HG02642 (cell line): ENCODE measurements around the gene OVCA2.
"Not testable (repeated sequence)": the region's sequence is repeated elsewhere in the genome, so short reads cannot be mapped to it uniquely, and the experiment has no call there.

Source experiments
- ATAC-seq: cut with Tn5 transposase; IDR thresholded peaks from one replicate; pipeline ENCODE4 v1.9.1; 2021; ENCODE audit warnings: mild to moderate bottlenecking; ENCODE audit not compliant: unreplicated experiment, poor library complexity

OVCA2 gene

DNA sequence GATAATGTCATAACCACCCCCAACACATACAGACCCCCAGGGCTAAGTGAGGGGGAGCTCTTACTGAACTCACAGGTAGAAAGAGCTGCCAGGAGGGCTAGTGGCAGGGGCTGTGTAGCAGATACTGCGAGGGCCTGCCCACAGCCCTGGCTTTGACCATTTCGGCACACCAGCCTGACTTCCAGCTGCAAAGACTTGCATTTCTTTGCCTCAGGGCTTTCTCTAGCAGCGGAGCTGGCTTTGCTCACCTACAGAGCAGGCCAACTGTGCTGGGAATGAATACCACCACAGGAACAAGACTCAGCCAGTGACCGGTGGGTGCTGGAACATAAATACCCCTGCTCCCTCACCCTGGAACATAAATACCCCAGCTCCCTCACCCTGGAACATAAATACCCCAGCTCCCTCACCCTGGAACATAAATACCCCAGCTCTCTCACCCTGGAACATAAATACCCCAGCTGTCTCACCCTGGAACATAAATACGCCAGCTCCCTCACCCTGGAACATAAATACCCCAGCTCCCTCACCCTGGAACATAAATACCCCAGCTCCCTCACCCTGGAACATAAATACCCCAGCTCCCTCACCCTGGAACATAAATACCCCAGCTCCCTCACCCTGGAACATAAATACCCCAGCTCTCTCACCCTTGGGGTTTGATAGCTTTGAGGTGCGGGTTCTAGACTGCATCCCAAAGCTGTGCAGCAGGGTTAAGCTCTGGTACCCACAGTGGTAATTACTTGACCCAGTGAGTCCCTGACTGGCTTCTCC, 28.4 kb upstream of the OVCA2 start:
- not testable (repeated sequence) for ATAC-seq

DNA sequence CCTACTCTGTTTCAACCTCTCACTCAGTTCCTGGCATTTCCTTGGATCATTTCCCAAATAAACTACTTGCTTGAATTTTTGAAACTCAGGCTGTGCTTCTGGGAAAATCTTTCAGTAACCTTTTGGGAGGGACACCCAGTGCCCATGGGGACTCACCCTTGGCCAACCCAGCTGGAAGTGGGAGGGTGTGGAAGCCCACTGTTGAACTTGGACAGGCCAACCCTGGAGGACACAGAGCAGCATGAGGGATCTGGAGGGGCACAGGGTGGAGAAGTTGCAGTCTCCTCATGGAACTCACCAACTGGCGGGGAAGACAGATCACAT, 27.9 kb upstream of the OVCA2 start:
- ATAC-seq: no peak

DNA sequence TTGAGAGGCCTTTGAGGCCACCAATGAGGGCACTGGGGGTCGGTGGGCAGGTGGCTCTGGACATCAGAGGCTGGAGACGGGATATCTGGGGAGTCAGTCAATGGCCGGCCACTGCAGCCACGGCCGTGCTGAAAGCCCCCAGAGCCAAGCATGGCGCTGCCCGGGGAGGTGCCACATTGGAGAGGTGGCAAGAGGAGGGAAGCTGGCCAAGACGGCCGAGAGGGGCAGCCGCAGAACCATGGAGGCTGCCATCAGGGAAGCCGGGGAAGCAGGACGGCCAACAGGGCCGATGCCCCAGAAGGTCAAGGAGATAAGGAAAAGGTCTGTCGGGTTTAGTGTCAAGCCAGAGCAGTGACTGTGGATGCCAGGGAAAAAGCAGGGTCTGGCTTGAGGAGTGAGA, 26.5 kb upstream of the OVCA2 start:
- ATAC-seq: no peak

DNA sequence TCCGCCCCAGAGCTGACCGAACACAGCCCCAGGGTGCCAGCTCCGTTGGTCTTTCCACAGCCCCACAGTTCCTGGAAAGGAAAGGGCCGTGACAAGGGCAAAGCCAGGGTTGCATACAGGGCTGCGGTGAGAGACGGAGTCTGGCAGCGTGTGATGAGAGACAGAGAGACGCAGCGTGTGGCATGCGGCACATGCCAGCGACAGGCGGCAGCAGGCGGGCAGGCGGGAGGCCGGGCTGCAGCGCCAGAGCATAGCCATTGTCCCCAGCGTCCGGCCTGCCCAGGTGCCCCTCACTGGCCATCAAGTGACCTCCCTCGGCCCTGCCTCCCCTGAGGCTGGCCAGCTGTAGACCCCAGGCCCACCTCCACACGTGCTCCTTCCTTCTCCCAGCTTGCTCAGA, 25.3 kb upstream of the OVCA2 start:
- no peak for ATAC-seq

DNA sequence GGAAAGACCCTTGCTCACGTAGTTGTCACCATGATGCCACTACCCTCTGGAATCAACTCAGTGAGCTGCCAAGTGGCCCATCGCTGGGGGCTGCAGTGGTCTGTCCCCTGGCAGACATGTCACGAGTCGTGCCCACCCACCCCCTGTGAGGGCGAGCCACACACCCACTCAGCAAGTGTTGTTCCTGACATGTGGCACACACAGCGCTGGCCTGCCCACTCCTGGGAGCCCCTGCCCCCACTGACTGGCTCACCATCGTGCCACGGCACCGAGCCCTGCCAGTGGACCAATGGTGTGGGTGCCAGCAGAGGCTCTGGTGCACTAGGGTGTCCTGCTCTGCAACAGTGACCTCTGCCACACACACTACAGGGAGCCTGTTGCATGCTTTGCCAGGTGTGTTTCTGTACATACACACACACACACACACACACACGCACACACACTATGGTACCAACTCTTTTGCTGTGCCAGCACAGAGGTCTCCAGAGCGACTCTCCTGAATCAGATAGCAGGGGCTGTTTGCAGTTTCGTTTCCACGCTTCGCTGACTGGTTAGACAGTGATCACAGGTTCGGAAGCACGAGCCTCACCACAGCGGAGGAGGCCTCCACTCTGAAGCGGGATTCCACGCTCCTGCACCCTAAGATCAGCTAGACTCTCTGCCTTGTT, 24.4 kb upstream of the OVCA2 start:
- ATAC-seq: no peak

DNA sequence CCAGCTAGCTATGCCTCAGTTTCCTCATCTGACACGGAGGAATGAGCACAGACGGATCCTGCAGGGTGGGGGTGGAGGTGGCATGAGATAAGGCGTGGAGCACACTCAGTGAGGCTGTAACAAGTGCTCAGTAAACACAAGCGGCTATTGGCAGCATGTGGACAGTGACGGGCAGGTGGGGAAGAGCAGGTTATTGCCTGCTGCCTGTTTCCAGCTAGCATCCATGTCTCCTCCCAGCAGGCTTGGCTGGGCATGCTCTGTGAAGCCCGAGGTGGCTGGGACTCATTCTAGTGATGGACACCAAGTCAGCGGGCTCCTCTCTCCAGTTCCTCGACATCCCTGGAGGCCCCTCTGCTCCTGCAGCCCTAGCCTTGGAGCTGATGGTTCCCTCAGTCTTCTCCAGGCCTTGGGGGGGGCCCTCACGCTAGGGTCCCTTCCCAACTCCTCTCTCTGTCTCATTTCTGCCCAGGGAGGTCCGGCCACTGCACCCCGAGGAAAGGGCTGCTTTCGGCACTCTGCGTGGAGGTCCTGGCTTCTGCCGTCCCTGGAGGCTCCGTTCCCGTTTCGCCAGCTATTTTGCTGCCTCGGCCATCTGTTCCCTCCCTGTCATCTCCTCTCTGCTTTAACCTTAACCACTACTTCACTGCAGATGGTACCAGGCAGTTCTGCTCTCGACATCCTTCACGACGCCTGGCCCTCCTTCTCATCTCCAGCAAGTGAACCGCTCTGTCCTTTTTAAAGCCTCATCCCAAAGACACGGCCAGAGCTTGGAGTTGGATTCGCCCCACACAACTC, 22.9 kb upstream of the OVCA2 start:
- no peak for ATAC-seq

DNA sequence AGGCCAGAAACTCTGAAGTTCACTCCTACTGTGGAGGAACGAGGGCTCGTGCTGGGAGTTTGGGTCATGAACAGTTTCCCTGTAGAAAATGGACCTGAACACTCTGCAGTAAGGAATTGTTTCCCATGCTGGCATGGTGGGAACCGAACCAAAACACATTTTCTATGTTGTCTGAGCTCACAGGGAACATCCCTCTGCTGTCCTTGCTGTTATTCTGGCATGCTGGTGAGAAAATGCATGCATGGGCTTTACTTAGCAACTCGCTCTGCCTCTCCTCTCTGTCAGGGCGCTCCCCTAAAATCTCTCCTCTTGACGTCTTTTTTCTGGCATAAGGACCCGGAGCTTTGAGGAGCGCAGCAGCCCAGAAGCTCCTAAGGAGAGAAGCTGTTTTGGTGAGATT, 22.1 kb upstream of the OVCA2 start:
- ATAC-seq: no peak

DNA sequence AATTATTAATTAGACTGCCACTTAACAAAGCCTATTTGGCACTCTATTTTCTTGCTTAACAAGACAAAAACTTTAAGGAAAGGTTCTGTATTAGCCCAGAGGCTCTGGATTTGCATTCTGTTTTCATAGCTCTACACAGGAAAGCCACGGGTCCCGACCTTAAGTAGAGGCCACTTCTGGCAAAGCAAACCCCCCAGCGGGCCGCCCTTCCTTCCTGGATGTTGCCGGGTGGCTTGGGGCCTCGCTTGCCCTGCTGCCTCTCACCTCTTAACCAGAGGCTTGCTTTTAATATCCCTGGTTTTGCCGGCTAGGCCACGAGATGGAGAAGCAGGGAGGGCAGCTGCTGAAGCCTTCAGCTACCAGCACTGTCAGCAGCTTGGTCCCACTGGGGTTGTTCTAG, 21.1 kb upstream of the OVCA2 start:
- no peak for ATAC-seq

DNA sequence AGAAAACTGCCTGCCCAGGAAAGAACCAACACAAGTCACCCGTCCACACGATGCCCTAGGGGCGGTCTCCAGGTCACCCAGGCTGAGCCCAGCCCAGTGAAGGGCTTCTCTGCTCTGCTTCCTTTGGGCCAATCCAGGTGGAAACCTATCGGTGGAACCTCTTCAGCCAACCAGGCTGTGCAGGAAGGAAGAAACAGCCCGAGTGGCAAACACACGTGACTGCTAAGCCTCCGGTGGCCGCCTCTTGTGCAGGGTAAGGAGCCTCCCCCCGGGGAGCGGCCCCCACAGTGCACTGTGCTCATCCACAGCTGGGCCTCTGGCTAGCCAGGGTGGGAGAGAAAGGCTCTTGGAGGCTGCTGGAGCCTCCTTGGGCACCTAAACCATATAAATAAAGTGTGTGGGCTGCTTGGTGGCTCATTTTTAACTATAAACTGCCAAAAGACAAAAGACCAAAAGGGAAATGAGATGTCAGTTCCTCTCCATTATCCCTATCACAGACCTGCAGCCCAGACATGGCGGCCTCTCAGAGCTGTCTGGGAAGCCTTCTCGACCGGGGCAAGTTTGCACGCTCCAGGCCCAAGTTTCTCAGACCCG, 19.1 kb upstream of the OVCA2 start:
- ATAC-seq: no peak

DNA sequence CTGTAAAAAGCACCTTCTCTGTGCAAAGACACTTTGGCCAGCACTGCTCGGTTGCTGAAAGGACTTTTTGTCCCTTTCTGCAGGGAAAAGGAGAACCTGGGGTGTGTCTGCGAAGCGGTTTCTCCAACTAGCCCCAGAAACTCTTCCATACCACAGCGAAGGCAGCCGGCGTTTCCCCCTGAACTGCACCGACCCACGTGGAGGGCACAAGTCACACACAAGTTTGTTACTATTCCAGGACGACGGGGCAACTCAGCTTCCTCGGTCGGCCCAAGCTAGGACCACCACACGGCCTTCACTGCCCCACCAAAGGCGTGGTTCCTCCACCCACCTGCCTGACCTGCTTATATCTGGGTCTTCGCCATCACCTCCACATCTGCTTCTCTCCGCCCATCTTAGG, 18.6 kb upstream of the OVCA2 start:
- no peak for ATAC-seq

DNA sequence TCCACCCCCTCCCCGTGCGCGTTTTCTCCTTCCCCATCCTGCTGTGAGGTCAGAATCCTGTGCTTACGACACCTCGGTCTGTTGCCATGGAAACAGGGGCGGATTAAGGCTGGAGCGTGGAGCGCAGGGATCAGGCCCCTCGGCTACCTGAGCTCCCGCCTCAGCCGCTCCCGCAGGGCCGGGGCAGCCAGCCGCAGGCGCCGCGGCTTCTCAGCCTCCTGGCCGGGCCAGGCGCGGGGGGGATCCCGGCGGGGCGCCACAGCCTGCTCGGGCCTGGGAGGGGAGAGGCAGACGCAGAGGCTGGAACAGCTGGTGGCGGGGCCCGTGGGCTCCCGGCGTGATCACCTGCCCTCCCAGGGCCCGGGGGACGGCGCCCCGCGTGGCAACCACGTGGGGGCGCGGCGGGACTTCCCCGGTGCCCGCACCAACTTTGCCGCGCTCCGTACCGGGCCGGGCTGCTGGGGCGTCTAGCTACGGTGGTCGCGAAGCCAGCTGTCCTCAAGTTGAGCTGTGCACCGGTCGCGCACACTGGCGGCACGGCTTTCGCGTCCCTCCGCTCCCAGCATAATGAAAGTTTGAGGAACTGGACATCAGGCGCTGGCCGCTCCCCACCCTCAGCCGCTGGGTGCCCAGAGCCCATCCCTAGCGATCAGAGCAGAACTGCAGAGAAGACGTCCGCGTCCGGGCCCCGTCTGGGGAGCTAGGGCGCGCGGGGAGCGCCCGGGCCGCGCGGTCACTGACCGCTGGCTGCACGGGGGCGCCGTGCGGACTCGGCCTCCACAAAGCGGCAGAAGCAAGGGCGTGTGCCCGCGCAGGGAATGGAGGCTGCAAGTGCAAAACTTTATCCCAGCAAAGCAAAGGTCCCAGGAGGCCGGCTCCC, 17.9 kb upstream of the OVCA2 start:
- no peak for ATAC-seq

DNA sequence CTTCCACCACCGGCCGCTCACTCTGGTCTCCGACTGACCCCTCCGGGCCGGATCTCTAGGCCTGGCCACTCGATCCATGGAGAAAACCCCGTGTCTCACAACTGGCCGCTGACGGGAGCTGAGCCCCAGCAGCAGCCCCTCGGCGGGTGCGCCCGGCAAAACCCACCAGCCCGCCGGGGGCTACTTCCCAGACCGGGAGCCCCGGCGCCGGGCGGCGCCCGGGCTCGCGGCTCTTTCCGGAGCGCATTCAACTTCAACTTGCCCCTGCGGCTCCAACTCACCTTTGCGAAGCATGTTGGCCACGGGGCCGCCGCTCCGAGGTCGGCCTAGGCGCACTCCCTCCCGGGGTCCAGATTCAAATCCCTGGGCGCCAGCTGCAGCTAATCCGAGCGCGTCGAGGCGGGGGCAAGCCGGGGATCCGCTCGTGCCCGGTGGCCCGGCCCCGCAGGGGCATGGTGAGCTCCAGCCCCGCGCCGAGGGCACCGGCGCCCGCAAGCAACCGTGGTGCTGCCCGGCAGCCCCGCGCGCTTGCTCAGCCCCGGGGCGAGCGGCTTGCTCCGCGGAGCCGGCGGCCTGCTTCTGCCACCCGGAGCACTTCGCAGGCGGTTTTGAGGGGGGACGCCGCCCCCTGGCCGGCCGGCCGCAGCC, 17.1 kb upstream of the OVCA2 start:
- no peak for ATAC-seq

DNA sequence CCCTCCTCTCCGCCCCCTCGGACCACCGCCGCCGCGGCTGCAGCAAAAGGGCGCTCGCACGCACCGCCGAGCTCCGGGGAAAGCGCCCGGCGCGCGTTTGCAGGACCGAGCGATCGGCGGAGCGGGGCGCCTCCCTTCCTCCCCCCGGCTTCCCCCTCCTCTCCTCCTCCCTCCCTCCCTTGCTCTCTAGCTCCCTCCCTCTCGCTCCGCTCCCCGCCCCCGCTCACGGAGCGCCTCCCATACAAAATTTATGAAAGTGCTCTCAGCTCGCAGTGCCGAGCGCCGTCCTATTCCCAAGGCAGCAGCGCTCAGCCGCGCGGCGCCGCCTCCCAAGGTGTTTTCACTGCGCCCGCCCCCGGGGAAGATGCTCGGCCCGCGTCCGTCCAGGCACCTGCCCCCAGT, 16.6 kb upstream of the OVCA2 start, which contains the start of gene RTN4RL1:
TSS of gene RTN4RL1 (minus strand) at position 115 of the 402 bp plus-strand sequence. CDS start 469 bp downstream, outside the sequence.
- ATAC-seq: no peak

DNA sequence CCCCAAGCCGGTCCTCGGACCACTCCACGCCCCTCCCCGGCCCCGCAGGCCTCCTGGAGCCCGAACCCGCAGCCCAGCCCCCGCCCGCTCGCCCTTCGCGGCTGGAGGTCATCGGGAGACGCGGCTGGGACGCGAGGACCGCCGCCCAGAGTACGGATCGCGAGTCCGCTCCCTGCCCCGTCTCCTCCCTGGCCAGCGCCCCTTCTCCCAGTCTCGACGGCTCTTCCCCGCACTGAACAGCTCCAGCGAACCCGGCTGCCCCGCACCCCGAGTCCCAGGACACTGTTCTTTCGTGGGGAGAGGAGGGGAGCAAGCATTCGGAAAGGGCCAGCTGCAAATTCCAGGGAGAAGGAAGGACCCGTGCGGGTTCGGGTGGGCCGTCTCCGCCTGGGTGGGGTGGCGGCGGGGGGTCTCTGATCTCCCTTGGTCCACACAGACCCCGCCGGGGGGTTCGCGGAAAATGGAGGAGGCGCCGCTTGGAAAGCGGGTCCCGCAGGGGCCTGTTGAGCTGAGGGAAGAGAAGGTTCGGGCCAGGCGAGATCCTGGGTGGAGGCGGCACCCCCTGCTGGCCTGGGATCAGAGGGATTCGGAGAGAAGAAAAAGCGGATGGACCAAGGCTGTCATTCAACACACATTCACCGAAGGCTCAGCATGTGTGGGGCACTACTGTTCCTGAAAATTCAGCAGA, 16.1 kb upstream of the OVCA2 start:
- ATAC-seq: no peak

DNA sequence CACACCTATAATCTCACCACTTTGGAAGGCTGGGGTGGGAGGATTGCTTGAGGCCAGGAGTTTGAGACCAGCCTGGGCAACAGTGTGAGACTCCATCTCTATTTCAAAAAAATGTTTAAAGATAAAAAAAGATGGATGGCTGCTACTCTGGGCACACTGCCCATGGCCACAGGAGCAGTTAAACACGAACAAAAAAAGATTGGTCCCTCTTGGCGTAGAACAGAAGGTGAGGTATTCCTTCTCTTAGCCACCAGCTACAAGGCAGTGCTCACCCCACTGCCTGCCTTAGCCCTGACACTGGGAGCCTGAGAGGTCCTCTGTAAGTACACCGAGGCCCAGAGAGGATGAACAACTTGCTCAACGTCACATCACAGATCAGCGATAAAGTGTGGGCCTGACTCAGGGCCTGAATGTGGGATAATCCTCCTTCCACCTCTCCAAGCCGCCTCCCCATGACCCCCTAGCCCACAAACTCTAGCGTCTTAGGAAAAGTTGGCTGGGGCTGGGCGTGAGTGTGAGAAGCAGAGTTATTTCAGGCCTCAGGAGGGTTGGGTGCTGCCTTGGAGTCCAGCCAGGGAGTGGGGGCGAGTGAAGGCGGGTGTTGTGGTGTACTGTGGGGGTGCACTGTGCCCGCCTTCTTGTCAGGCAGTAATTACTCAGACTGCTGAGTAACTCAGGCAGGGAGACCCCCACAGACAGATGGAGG, 14.1 kb upstream of the OVCA2 start:
- ATAC-seq: no peak

DNA sequence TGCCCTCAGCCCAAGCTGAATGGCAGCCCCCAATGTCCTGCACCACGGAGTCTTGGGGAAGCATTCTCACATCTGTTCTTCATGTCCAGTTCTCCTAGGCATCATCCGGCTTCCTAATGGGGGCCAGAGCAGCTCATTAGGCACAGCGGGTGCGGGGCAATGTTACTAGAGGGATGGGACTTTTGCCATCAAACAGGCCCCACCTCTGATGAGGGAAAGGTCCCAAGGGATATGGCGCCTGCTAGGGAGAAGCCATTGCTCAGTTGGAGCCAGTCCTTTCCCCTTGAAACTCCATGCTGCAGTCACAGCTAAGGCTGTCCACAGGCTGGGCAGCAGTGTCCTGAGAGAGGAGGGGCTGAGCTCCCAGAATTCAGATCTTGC, 13.6 kb upstream of the OVCA2 start:
- ATAC-seq: no peak

DNA sequence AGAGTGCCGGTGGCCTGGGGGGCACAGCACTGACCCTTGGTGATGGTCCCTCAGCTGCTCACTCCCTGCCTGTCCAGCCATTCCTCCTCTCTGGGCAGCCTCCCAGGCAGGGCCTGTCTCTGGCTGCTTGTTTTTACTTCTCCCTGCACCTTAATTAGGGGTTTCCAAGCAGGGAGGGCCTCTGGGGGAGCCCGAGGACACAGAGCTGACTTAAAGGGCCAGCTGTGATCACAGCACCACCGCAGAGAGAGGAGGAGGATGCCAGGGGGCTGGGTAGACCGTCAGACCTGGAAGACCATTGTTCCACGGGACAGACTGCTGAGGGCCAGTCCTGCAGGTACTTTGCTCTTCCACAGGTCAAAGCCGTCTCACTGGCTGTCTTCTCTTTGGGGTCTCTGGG, 13.1 kb upstream of the OVCA2 start:
- ATAC-seq: no peak
